GM21381 (cell line): ENCODE data around the gene PHC1.
"Not testable (repeated sequence)": the region's sequence is repeated elsewhere in the genome, so short reads cannot be mapped to it uniquely, and the experiment has no call there.

ENCODE experiments used
- ATAC-seq: cut with Tn5 transposase; IDR thresholded peaks from one replicate; pipeline ENCODE4 v1.9.1; 2021; ENCODE audit warnings: mild to moderate bottlenecking, moderate library complexity; ENCODE audit not compliant: unreplicated experiment

Gene PHC1

GRCh38 chr12:8914033-8914715 is at the start of gene PHC1:
Gene PHC1, plus strand, starts transcription at chr12:8914509. Its CDS starts 3,169 bp downstream, at chr12:8917678.
- peak; percentile 59 for ATAC-seq

- no peak for ATAC-seq
These were observed 47.9 kb upstream of the PHC1 start for GRCh38 chr12:8866429-8866828.

DNA sequence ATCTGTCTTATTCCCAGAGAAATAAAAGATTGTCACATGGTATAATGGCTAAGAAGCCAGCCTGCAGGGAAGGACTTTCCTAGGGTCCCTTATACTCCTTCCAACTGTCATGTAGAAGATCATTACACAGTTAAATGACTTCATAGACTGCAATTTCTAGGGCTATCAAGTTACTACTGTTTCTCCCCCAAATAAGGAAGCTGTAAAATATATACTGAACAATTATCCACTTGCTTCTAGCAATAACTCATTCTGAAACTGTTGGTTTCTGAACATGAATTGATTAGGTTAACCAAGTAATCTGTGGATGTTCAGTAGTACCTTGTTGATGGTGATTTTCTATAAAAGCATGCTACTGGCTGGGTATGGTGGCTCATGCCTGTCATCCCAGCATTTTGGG is 47.3 kb upstream of the PHC1 start:
- no peak for ATAC-seq

DNA sequence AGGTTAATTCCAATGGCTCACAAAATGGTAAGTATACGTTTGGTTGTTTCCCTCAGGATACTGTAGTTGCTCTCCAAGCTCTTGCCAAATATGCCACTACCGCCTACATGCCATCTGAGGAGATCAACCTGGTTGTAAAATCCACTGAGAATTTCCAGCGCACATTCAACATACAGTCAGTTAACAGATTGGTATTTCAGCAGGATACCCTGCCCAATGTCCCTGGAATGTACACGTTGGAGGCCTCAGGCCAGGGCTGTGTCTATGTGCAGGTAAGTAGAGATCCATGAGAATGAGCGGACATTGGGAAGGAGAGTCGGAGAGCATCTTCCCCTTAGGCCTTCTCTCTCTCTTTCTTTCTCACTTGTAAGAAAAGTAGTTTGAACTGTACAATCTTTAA is 46.5 kb upstream of the PHC1 start:
- ATAC-seq: no peak

DNA sequence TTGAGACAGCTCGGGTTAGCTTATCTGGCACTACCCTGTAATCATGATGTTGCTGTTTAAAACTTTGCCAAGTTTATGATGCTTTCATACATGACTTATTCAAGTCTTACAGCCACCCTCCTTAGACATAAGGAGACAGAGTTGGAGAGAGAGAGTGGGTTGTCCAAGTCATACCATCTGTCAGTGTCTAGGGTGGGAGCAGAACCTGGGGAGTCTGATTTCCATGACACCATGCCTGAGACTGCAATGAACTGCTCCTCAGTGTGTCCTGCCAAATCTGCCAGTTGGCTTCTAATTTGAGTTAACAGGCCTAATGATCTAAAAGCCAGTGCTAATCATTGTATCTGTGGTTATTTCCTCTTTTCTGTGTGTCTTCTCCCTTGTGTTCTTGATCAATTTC is 43.7 kb upstream of the PHC1 start:
- no peak for ATAC-seq

- no peak for ATAC-seq
These were observed 43.2 kb upstream of the PHC1 start for GRCh38 chr12:8871068-8871467.

DNA sequence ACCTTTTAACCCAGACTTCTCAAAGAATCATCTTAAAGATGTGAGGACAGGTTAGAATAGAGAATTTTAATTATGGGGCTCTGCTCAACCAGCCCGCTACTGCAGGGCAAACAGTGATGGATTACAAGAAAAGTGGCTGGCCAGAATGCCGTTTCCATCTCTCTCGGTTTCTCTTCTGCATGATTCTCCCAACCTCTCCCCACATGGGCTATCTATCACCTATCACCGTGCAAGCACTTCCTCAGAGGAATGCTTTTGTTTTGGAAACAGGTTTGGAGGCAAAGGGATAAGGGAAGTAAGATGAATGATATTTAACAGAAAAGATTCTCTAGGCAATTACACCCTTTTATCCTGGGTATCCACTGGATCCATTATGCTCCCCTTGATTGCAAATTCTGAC is 37.4 kb upstream of the PHC1 start:
- no peak for ATAC-seq

DNA sequence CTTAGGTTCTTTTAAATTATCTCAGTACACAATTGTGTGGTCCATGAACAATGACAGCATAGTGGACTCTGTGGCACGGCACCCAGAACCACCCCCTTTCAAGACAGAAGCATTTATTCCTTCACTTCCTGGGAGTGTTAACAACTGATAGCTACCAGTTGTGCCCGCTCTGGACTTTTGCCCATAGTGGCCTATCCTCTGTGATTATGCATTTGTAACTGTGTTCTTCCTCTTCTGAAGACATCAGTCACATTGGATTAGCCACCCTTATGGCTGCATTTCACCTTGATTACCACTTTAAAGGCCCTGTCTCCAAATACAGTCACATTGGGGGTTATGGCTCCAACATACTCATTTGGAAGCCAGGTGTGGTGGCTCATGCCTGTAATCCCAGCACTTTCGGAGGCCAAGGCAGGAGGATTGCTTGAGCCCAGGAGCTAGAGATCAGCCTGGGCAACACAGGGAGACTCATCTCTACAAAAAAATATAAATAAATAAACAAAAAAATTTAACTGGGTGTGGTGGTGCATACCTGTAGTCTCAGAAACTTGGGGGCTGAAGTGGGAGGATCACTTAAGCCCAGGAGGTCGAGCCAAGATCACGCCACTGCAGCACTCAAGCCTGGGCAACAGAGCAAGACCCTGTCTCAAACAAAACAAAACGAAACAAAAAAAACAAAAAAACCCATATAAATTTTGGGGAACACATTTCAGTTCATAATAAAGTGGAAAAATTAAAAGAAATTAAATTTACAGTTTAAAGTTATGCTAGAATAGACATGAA is 27.6 kb upstream of the PHC1 start:
- ATAC-seq: no peak

- ATAC-seq: no peak
These were observed 27.0 kb upstream of the PHC1 start for GRCh38 chr12:8887285-8887715.

- no peak for ATAC-seq
These were observed 23.8 kb upstream of the PHC1 start for GRCh38 chr12:8890313-8891085.

- ATAC-seq: no peak
These were observed 22.3 kb upstream of the PHC1 start for GRCh38 chr12:8891976-8892375.

DNA sequence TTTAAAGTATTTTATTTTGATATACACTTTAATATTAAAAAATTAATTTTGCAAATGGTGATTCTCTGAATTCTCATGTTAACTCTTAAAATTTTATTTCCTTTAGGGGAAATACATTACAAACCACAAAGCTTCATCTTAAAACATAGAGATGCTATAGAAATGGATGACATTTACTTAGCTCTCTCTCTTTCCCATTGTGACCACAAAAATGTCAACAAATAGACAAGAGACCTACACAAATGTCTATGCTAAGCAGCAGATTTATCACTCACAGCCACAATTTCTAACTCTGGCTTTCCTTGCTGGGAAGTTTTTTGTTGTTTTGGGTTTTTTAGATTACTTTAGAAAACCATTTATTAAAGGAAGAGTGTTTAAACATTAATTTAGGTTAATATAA is 19.9 kb upstream of the PHC1 start:
- ATAC-seq: no peak

- ATAC-seq: no peak
These were observed 19.3 kb upstream of the PHC1 start for GRCh38 chr12:8894986-8895385.

DNA sequence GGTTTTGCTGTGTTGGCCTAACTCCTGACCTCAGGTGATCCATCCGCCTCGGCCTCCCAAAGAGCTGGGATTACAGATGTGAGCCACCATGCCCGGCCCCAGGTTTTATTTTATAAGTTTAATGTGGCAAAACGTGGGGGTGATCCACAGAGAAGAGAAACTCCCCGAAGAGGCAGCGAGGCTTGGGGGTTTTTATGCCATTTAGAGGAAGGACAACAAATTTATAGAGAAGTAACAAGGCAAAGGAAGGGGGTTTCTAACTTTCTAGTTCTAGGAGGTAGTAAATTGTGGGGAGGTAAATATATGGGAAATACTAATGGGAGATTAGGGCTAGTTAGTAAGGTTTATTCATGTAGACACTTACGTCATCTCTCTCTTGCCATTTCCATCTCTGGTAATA is 17.2 kb upstream of the PHC1 start:
- ATAC-seq: no peak

- ATAC-seq: no peak
These were observed 14.5 kb upstream of the PHC1 start for GRCh38 chr12:8899830-8900229.

- not testable (repeated sequence) for ATAC-seq
These were observed 11.6 kb upstream of the PHC1 start for GRCh38 chr12:8902703-8903102.

- ATAC-seq: no peak
These were observed 10.7 kb upstream of the PHC1 start for GRCh38 chr12:8903646-8904045.

DNA sequence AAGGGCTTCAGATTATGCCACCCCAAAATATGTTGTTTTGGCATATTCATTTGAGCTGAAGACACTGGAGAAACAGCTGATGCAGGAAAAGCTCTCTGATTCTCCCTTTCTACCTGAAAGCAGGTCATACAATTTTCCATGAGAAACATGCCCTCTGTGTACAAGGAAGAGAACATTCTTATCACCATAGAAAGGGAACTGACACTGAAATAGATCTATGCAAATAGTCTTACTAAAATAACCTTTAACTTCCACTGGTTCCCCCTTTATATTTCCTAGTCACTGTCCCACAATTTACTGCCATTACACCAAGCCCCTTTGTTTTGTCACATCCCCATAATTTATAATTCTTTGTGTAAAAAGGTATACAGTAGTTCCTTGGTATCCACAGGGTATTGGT is 9.6 kb upstream of the PHC1 start:
- no peak for ATAC-seq

GRCh38 chr12:8905546-8905945 is 8.8 kb upstream of the PHC1 start:
- ATAC-seq: no peak

DNA sequence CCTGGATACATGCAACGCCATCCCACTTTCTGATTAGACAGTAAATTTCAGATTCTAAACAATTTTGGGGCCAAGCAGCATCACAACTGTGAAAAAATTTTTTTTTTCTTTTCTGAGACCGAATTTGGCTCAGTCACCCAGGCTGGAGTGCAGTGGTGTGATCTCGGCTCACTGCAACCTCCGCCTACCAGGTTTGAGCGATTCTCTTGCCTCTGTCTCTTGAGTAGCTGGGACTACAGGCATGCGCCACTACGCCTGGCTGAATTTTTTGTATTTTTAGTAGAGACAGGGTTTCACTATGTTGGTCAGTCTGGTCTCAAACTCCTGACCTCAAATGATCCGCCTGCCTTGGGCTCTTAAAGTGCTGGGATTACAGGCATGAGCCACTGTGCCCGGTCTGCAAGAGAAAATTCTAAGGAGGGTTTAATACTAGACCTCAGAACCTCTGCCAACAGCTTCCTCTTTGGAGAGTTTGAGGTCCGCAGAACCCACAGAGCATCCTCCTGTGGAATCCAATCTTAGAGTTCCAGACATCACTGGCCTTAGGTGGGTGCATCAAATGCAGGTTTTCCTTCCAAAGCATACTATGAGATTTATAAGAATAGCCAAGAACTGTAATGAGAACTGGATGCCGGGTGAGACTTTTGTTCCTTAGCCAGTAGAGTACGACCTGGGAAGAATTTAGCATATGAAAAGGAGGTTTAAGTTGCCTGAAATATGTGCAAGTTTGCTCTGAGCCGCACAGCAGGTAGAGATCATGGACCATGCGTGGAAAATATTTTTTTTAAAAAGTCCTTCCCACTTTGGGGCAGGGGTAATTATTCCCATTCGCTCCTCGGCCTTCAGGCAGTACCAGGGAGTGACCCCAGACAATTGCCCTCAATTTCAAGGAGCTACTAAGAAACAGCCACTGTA is 7.8 kb upstream of the PHC1 start:
- ATAC-seq: no peak

DNA sequence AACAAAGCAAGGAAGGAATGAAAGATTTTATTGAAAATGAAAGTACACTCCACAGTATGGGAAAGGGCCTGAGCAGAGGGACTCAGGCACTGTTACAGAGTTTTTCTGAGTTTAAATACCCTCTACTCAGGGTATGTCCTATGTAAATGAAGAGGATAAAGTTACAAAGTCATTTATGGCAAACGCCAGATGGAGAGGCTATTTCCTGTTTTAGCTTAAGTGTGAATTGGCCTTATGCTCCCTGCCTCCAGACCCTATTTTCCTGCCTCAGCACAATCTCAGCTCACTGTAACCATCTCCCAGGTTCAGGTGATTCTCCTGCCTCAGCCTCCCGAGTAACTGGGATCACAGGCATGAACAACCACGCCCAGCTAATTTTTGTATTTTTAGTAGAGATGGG is 6.8 kb upstream of the PHC1 start:
- no peak for ATAC-seq
